ENCODE data around the gene NOC2L.

- TF ChIP-seq, protein P1, sequence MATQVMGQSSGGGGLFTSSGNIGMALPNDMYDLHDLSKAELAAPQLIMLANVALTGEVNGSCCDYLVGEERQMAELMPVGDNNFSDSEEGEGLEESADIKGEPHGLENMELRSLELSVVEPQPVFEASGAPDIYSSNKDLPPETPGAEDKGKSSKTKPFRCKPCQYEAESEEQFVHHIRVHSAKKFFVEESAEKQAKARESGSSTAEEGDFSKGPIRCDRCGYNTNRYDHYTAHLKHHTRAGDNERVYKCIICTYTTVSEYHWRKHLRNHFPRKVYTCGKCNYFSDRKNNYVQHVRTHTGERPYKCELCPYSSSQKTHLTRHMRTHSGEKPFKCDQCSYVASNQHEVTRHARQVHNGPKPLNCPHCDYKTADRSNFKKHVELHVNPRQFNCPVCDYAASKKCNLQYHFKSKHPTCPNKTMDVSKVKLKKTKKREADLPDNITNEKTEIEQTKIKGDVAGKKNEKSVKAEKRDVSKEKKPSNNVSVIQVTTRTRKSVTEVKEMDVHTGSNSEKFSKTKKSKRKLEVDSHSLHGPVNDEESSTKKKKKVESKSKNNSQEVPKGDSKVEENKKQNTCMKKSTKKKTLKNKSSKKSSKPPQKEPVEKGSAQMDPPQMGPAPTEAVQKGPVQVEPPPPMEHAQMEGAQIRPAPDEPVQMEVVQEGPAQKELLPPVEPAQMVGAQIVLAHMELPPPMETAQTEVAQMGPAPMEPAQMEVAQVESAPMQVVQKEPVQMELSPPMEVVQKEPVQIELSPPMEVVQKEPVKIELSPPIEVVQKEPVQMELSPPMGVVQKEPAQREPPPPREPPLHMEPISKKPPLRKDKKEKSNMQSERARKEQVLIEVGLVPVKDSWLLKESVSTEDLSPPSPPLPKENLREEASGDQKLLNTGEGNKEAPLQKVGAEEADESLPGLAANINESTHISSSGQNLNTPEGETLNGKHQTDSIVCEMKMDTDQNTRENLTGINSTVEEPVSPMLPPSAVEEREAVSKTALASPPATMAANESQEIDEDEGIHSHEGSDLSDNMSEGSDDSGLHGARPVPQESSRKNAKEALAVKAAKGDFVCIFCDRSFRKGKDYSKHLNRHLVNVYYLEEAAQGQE (IDR thresholded peaks at IDR 0.05; ENCODE audit: low read depth), result no peak
- no peak for TF ChIP-seq CREB1 (IDR thresholded peaks at IDR 0.05; ENCODE audit: low read depth)
- no peak for TF ChIP-seq EP300 (IDR thresholded peaks at IDR 0.05; ENCODE audit: borderline replicate concordance)
- TF ChIP-seq TCF12 (IDR thresholded peaks at IDR 0.05; ENCODE audit: low read depth), result no peak
- no peak for TF ChIP-seq MAX (IDR thresholded peaks at IDR 0.05)
- TF ChIP-seq TAF1 (IDR thresholded peaks at IDR 0.05; ENCODE audit: low read depth), result no peak
- no peak for TF ChIP-seq CEBPB (IDR thresholded peaks at IDR 0.05)
- TF ChIP-seq NFIC (IDR thresholded peaks at IDR 0.05), result no peak
- no peak for TF ChIP-seq RAD21 (IDR thresholded peaks at IDR 0.05; ENCODE audit: low read depth)
- no peak for TF ChIP-seq EGR1 (IDR thresholded peaks at IDR 0.05)
- TF ChIP-seq ZBTB7A (IDR thresholded peaks at IDR 0.05; ENCODE audit: low read depth), result no peak
These were observed 6.9 kb downstream of the NOC2L start for GRCh38 chr1:952201-952600.
